IPS-18c (cell line): Measurements from ENCODE around the gene TCF12.

Source experiments
- H3K4me3 ChIP-seq: 2 replicates; pipeline ENCODE4 v1.7.0; 2013; ENCODE audit warnings: low read depth, mild to moderate bottlenecking, low read length, moderate library complexity; ENCODE audit not compliant: insufficient read depth
- H3K9me3 ChIP-seq: one replicate; pipeline ENCODE4 v1.6.1; 2013; ENCODE audit warnings: mild to moderate bottlenecking, low read length, moderate library complexity; ENCODE audit not compliant: control insufficient read depth, insufficient read depth

Gene TCF12

GRCh38 chr15:57320631-57321220 lies 402.3 kb downstream of the TCF12 start:
- Histone ChIP-seq H3K9me3 (peaks cover 2% of the 10 kb centered on the region), H3K4me3 (no peak overlapping the region)

- H3K4me3 ChIP-seq = no peak overlapping the region
- peaks cover 2% of the 10 kb centered on the region for H3K9me3 ChIP-seq
Measured at GRCh38 chr15:57321485-57321884, 403.0 kb downstream of the TCF12 start.

GRCh38 chr15:57321973-57322601 lies 403.6 kb downstream of the TCF12 start:
- H3K9me3 ChIP-seq = peaks cover 2% of the 10 kb centered on the region
- no peak overlapping the region for H3K4me3 ChIP-seq

DNA sequence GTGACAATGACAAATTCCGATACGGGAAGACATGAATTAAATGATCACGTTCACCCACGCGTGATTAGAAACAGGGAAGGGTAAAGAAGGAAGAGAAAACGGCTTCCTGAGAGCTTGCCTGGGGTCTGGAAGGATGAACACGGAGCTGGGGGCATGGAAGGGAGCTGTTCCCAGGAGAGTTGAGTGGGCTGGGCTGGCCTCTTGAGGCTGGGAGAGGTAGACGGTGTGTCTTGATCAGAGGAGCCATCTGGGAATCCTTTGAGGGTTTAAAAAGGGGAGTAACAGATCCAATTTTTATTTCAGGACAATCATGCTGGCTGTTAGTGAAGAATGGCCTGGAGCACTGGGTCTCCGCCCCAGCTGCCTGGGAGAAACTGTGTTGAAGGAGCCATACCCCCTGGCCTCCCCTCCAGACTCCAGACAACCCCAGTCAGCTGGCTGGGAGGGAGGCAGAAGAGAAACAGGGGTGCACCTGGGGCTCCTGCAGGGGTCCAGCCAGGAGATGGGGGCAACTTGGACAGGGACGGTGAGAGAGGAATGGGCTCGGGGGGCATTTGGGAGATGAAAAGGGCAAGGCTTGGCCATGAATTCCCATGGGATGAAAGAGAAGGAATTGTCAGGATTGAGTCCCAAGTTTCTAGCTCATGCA lies 404.3 kb downstream of the TCF12 start:
- no peak overlapping the region for H3K4me3 ChIP-seq
- peaks cover 2% of the 10 kb centered on the region for H3K9me3 ChIP-seq

DNA sequence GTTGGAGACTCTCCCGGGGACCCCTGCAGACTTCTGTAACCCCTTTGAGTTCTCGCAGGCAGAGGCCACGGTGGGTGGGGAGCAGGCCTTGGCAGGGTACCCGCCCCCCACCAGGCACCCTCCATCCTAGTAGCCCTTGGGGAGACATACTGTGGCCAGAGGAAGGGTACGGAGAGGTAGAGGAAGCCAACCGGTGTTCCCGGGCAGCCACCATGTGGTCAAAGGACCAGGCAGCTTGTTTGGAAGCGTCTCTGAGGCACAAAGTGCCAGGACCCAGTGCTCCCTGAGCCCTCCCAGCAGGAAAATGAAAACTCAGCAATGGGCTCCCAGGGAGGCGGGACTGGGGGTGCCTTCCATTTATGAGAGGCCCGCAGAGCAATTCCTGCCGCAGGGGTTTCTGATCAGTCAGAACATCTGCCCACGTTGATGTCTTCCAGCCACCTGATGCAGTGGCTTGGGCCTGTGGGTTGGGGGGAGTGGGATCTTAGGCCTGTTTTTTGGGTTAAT lies 404.9 kb downstream of the TCF12 start:
- Histone ChIP-seq H3K9me3 (peaks cover 2% of the 10 kb centered on the region), H3K4me3 (no peak overlapping the region)

GRCh38 chr15:57323806-57324589 lies 405.6 kb downstream of the TCF12 start:
- Histone ChIP-seq H3K4me3 (no peak overlapping the region), H3K9me3 (no peaks in the 10 kb centered on the region)

- Histone ChIP-seq H3K9me3 (no peaks in the 10 kb centered on the region), H3K4me3 (no peak overlapping the region)
Measured at GRCh38 chr15:57324590-57324890, 406.1 kb downstream of the TCF12 start.

DNA sequence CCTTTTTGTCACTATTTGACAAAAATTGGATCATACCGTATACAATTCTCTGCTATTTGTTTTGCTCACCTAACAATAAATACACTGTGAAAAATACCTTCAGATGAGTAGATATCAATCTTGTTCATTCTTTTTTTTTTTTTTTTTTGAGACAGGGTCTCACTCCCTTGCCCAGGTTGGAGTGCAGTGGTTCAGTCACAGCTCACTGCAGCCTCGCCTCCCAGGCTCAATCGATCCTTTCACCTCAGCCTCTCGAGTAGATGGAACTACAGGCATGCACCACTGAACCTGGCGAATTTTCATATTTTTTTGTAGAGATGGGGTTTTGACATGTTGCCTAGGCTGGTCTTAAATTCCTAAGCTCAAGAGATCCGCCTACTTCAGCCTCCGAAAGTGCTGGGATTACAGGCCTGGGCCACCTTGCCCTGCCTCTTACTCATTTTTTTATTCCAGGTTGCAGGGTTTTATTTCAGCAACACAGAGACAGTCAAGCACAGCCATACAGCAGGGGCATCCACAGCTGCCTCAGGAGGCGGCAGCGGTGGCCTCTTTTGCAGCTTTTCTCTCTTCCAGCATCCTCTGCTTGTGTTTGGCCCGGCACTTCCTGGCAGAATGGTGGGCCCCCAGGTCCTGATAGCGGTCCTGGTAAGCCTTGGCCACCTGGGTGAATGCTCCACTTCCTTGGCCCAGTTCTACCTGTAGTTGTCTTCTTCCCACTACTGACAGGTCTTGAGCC lies 406.7 kb downstream of the TCF12 start:
- H3K9me3 ChIP-seq = no peaks in the 10 kb centered on the region
- H3K4me3 ChIP-seq = no peak overlapping the region

DNA sequence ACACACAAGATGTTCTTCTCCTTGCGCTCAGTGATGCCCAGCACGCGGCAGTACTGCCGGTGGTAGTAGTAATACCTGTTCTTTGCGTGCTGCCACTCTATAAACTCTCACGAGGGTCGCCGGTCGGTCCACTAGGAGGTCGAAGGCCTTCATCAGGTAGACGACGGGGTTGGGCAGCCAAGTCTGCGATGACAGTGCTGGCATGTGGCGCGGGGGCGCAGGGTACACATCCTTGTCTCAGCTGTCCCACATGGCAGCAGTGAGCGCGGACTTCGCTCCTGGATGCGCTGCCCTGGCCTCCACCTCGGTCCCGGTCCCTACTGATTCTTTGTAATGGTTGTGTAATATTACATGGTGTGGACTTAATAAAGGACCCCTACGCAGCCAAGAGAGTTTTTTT lies 407.8 kb downstream of the TCF12 start:
- Histone ChIP-seq H3K4me3 (no peak overlapping the region), H3K9me3 (no peaks in the 10 kb centered on the region)

DNA sequence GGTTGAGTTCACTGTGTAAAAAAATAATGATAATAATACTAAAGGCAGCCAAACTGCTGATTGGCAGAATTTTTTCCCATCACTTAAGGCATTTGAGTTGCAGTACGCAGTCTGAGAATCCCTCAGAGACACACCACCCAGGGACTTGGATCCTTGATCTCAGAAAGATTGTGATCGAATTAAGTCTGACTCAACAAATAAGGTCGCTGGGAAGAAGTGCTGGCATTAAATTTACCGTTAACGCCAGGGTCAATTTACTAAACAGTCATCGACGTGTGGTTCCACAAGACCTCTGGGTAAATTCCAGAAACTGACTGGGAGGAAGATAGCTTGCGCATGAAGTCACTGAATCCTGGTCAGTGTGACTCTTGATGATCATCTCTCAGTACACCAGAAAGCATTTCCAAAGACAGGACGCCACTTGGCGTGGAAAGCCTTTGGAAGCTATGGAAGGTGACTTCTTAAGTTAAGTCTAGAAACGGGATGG lies 409.6 kb downstream of the TCF12 start:
- Histone ChIP-seq H3K4me3 (no peak overlapping the region), H3K9me3 (no peaks in the 10 kb centered on the region)

- Histone ChIP-seq H3K9me3 (no peaks in the 10 kb centered on the region), H3K4me3 (no peak overlapping the region)
Measured at GRCh38 chr15:57328479-57328878, 410.0 kb downstream of the TCF12 start.

GRCh38 chr15:57328897-57329296 lies 410.5 kb downstream of the TCF12 start:
- no peak overlapping the region for H3K4me3 ChIP-seq
- H3K9me3 ChIP-seq = no peaks in the 10 kb centered on the region

- no peaks in the 10 kb centered on the region for H3K9me3 ChIP-seq
- H3K4me3 ChIP-seq = no peak overlapping the region
Measured at GRCh38 chr15:57329582-57330367, 411.3 kb downstream of the TCF12 start.

- no peaks in the 10 kb centered on the region for H3K9me3 ChIP-seq
- no peak overlapping the region for H3K4me3 ChIP-seq
Measured at GRCh38 chr15:57330619-57331340, 412.3 kb downstream of the TCF12 start.

DNA sequence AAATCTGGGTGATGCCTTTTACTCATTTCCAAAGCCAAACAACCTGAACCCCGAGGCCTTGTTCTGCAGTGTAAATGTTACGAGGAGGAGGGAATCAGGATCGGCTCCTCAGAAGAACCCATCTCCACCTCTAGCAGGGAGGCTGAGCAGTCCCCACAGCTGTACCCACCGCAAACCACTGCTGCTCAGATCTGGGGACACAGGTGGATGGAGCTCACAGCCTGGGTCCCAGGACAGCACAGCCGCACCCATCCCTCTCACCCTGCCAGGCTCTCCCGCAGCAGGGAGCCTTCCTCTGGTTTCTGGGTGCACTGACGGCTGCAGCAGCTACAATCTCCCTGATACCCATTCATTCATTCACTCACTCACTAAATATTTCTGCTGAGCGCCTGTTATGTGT lies 413.9 kb downstream of the TCF12 start:
- Histone ChIP-seq H3K9me3 (no peaks in the 10 kb centered on the region), H3K4me3 (no peak overlapping the region)

GRCh38 chr15:57333487-57333886 lies 415.0 kb downstream of the TCF12 start:
- Histone ChIP-seq H3K9me3 (no peaks in the 10 kb centered on the region), H3K4me3 (no peak overlapping the region)
